MM.1S (cell line): Measurements from ENCODE around the gene VWA1.
"Not testable (repeated sequence)": the region's sequence is repeated elsewhere in the genome, so short reads cannot be mapped to it uniquely, and the experiment has no call there.

ENCODE experiments used
- DNase-seq: peaks from one replicate; pipeline ENCODE4 v3.0.0-alpha.2; 2015
- H2AFZ ChIP-seq: fragments of 300-600 bp; sonication (generic); 2 replicates; pipeline ENCODE4 v1.6.0; 2016; ENCODE audit warnings: antibody characterized with exemption, low read length
- H3F3A ChIP-seq: fragments of 300-600 bp; sonication (generic); 2 replicates; pipeline ENCODE4 v1.6.1; 2016; ENCODE audit warnings: mild to moderate bottlenecking, antibody characterized with exemption, low read length, moderate library complexity, mixed read lengths; ENCODE audit not compliant: insufficient read depth
- H3K27ac ChIP-seq: fragments of 300-600 bp; sonication (generic); 2 replicates; pipeline ENCODE4 v1.5.1; 2016; ENCODE audit warnings: mild to moderate bottlenecking, low read length
- H3K27me3 ChIP-seq: fragments of 300-600 bp; sonication (generic); replicated peaks from 2 replicates; pipeline ENCODE4 v1.6.0; 2016; ENCODE audit warnings: low read length; ENCODE audit not compliant: insufficient read depth
- H3K36me3 ChIP-seq: fragments of 300-600 bp; sonication (generic); replicated peaks from 2 replicates; pipeline ENCODE4 v1.6.1; 2016; ENCODE audit warnings: mild to moderate bottlenecking, low read length, mixed read lengths; ENCODE audit not compliant: insufficient read depth
- H3K4me1 ChIP-seq: fragments of 300-600 bp; sonication (generic); 2 replicates; pipeline ENCODE4 v1.6.1; 2016; ENCODE audit warnings: low read length, mixed read lengths
- H3K4me2 ChIP-seq: fragments of 300-600 bp; sonication (generic); 2 replicates; pipeline ENCODE4 v1.6.0; 2016; ENCODE audit warnings: low read depth, low read length
- H3K4me3 ChIP-seq: fragments of 300-600 bp; sonication (generic); 2 replicates; pipeline ENCODE4 v1.5.1; 2016; ENCODE audit warnings: low read length, mixed read lengths
- H3K79me2 ChIP-seq: fragments of 300-600 bp; sonication (generic); 2 replicates; pipeline ENCODE4 v1.6.1; 2016; ENCODE audit warnings: mixed run types, low read length, mixed read lengths
- H3K9ac ChIP-seq: fragments of 300-600 bp; sonication (generic); 2 replicates; pipeline ENCODE4 v1.6.1; 2016; ENCODE audit warnings: low read length, mixed read lengths
- H3K9me2 ChIP-seq: fragments of 300-600 bp; sonication (generic); replicated peaks from 2 replicates; pipeline ENCODE4 v1.6.1; 2016; ENCODE audit warnings: mild to moderate bottlenecking, low read length, mixed read lengths; ENCODE audit not compliant: insufficient read depth
- H3K9me3 ChIP-seq: fragments of 300-600 bp; sonication (generic); replicated peaks from 2 replicates; pipeline ENCODE4 v1.6.1; 2016; ENCODE audit warnings: mild to moderate bottlenecking, low read length, mixed read lengths; ENCODE audit not compliant: insufficient read depth
- H4K20me1 ChIP-seq: fragments of 300-600 bp; sonication (generic); 2 replicates; pipeline ENCODE4 v1.6.1; 2016; ENCODE audit warnings: mild to moderate bottlenecking, low read length, moderate library complexity, mixed read lengths; ENCODE audit not compliant: insufficient read depth
- CTCF ChIP-seq: fragments of 300-600 bp; sonication (generic); IDR thresholded peaks from 2 replicates; pipeline ENCODE4 v1.5.1; 2016; ENCODE audit warnings: antibody characterized with exemption, low read length, mixed read lengths
- EZH2 ChIP-seq: fragments of 300-600 bp; sonication (generic); optimal IDR thresholded peaks from 2 replicates; pipeline ENCODE3; 2017; ENCODE audit warnings: low read depth, mild to moderate bottlenecking, antibody characterized with exemption, low read length, mixed read lengths
- EZH2phosphoT487 ChIP-seq: fragments of 300-600 bp; sonication (generic); IDR thresholded peaks from 2 replicates; pipeline ENCODE4 v1.6.1; 2018; ENCODE audit warnings: antibody characterized with exemption, low read length

Gene VWA1

DNA sequence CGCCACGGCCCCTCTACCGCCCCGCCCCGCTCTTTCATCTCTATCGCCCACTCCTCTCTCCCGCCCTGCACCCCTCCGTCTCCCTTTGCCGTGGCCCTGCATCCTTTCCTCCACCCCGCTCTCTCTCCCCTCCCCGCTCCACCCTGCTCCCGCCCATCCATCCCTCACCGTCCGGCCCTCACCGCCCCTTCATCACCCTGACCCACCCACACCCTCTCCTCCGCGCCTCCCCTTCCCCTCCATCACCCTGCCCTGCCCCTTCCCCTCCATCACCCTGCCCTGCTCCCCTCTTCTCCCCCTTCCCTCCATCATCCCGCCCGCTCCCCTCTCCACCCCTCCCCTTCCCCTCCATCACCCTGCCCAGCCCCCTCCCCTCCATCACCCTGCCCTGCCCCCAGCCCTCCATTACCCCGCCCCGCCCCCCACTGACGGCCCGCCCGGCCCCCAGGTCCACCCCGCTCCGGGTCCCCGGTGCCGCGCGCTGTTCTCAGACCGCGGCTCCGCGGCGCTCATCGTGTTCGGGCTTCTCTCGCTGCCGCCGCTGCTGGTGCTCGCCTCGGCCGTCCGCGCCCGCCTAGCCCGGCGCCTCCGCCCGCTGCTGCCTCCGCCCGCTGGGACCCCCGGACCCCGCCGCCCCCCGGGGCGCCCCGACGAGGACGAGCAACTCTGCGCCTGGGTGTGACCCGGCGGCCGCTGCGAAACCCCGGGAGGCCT lies 8.2 kb upstream of the VWA1 start:
- no peak overlapping the region for H3K4me2 ChIP-seq
- no peak for DNase-seq
- H3F3A ChIP-seq, result no peaks in the 10 kb centered on the region
- no peaks in the 10 kb centered on the region for H4K20me1 ChIP-seq
- no peaks in the 10 kb centered on the region for H3K4me1 ChIP-seq
- peaks cover 51% of the 10 kb centered on the region for H3K27me3 ChIP-seq
- no peak overlapping the region for H3K4me3 ChIP-seq
- H3K36me3 ChIP-seq, result no peaks in the 10 kb centered on the region
- no peak overlapping the region for H3K27ac ChIP-seq
- H3K9me3 ChIP-seq, result no peaks in the 10 kb centered on the region
- H2AFZ ChIP-seq, result no peak overlapping the region
- TF ChIP-seq CTCF, result no peak
- no peak for TF ChIP-seq EZH2
- TF ChIP-seq EZH2phosphoT487, result no peak
- H3K9ac ChIP-seq, result no peak overlapping the region
- H3K9me2 ChIP-seq, result no peaks in the 10 kb centered on the region
- no peaks in the 10 kb centered on the region for H3K79me2 ChIP-seq

- H3K9me2 ChIP-seq, result no peaks in the 10 kb centered on the region
- no peak for DNase-seq
- H3K4me2 ChIP-seq, result no peak overlapping the region
- TF ChIP-seq CTCF (no peak), EZH2 (no peak), EZH2phosphoT487 (no peak)
- no peak overlapping the region for H3K27ac ChIP-seq
- H3K4me1 ChIP-seq, result no peaks in the 10 kb centered on the region
- no peaks in the 10 kb centered on the region for H3K36me3 ChIP-seq
- H3F3A ChIP-seq, result no peaks in the 10 kb centered on the region
- no peaks in the 10 kb centered on the region for H3K79me2 ChIP-seq
- H3K4me3 ChIP-seq, result no peak overlapping the region
- no peaks in the 10 kb centered on the region for H3K9me3 ChIP-seq
- no peak overlapping the region for H3K9ac ChIP-seq
- H2AFZ ChIP-seq, result no peak overlapping the region
- H3K27me3 ChIP-seq, result peaks cover 46% of the 10 kb centered on the region
- no peaks in the 10 kb centered on the region for H4K20me1 ChIP-seq
Observed at GRCh38 chr1:1427820-1428148, 7.7 kb upstream of the VWA1 start.

- no peak overlapping the region for H3K9ac ChIP-seq
- H3K4me1 ChIP-seq, result no peaks in the 10 kb centered on the region
- TF ChIP-seq EZH2 (no peak), EZH2phosphoT487 (no peak), CTCF (no peak)
- H3K4me3 ChIP-seq, result no peak overlapping the region
- H3K27me3 ChIP-seq, result peaks cover 45% of the 10 kb centered on the region
- H3K4me2 ChIP-seq, result no peak overlapping the region
- no peaks in the 10 kb centered on the region for H3K9me3 ChIP-seq
- no peak overlapping the region for H3K27ac ChIP-seq
- no peaks in the 10 kb centered on the region for H3K79me2 ChIP-seq
- no peak overlapping the region for H2AFZ ChIP-seq
- no peaks in the 10 kb centered on the region for H3K9me2 ChIP-seq
- no peaks in the 10 kb centered on the region for H3F3A ChIP-seq
- H3K36me3 ChIP-seq, result no peaks in the 10 kb centered on the region
- DNase-seq, result no peak
- no peaks in the 10 kb centered on the region for H4K20me1 ChIP-seq
Observed at GRCh38 chr1:1428174-1428573, 7.3 kb upstream of the VWA1 start.

- DNase-seq, H3K4me1 ChIP-seq, H3K79me2 ChIP-seq, H4K20me1 ChIP-seq, H3F3A ChIP-seq, H3K9me3 ChIP-seq, H3K27ac ChIP-seq, H3K36me3 ChIP-seq, H2AFZ ChIP-seq, H3K9me2 ChIP-seq, H3K4me3 ChIP-seq, H3K4me2 ChIP-seq, H3K9ac ChIP-seq: not testable (repeated sequence)
- peaks cover 52% of the 10 kb centered on the region for H3K27me3 ChIP-seq
Observed at GRCh38 chr1:1428967-1429366, 6.5 kb upstream of the VWA1 start.
